ENCODE data around the gene HAAO. TPM values are rescaled to one million over a fixed set of nuclear protein-coding genes. Genes with fewer than 3 reads are reported as not detected.
A peak's percentile ranks its signal among the peaks of the same experiment; 100 is the strongest.

The HAAO gene
- total and polyA plus RNA-seq, 2 of the 13 experiments (the other 11 are each of a cell fraction or from before 2014, with no cell fraction given), result 36.1 to 42.7 TPM

DNA sequence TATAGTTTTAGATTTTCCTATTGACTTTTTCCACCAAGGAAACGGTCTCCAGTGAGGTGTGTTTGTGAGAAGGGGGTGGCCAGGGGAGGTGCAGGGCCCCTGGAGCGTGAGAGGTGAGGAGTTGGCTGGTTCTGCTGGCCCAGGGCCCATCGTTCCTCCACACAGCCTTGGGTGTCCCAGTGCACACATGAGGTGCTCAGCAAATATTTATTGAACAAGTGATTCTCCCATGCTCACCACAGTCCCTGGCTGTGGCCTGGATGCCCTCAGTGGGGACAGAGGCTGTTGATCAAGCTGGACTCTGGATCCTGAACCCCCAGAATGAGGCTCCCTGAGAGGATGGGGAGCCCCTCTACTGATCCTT, 5.0 kb downstream of the HAAO start (continued):
- TF ChIP-seq KDM5B (CRISPR knock-in tag; IDR thresholded peaks at IDR 0.05; ENCODE audit: borderline replicate concordance) (0 out of 2 replicates have a peak, but pooled peaks have one; percentile 48), ZNF501 (CRISPR knock-in tag; IDR thresholded peaks at IDR 0.05) (no peak), ZNF460 (CRISPR knock-in tag; IDR thresholded peaks at IDR 0.05; ENCODE audit: borderline replicate concordance) (no peak), CCDC6 (CRISPR knock-in tag; IDR thresholded peaks at IDR 0.05) (no peak), TOPORS (CRISPR knock-in tag; IDR thresholded peaks at IDR 0.05) (no peak), MEIS1 (CRISPR knock-in tag; IDR thresholded peaks at IDR 0.05; ENCODE audit: borderline replicate concordance) (no peak), RCOR2 (CRISPR knock-in tag; IDR thresholded peaks at IDR 0.05) (0 out of 2 replicates have a peak, but pooled peaks have one; percentile 30), ZNF687 (CRISPR knock-in tag; IDR thresholded peaks at IDR 0.05) (peak; percentile 62), MED1 (CRISPR knock-in tag; IDR thresholded peaks at IDR 0.05) (peak; percentile 32; the same call in 1 of the 2 replicates), GATA4 (IDR thresholded peaks at IDR 0.05; ENCODE audit: borderline replicate concordance, low read depth) (no peak), KLF13 (CRISPR knock-in tag; IDR thresholded peaks at IDR 0.05) (no peak), PHF21A (CRISPR knock-in tag; IDR thresholded peaks at IDR 0.05) (0 out of 2 replicates have a peak, but pooled peaks have one; percentile 17), HOXA7 (CRISPR knock-in tag; IDR thresholded peaks at IDR 0.05) (no peak), ZNF24 (IDR thresholded peaks at IDR 0.05) (peak; percentile 87; the same call in 1 of the 2 replicates), ZSCAN25 (CRISPR knock-in tag; IDR thresholded peaks at IDR 0.05) (peak; percentile 47; the same call in 1 of the 2 replicates), ZNF263 (CRISPR knock-in tag; IDR thresholded peaks at IDR 0.05) (peak; percentile 65), CBX5 (CRISPR knock-in tag; IDR thresholded peaks at IDR 0.05; ENCODE audit: borderline replicate concordance) (no peak), ZNF124 (CRISPR knock-in tag; IDR thresholded peaks at IDR 0.05) (no peak), ZMYM2 (CRISPR knock-in tag; IDR thresholded peaks at IDR 0.05) (0 out of 2 replicates have a peak, but pooled peaks have one; percentile 62), HNRNPL (IDR thresholded peaks at IDR 0.05; ENCODE audit: low read depth, low read length) (0 out of 2 replicates have a peak, but pooled peaks have one; percentile 4), FOXA3 (CRISPR knock-in tag; IDR thresholded peaks at IDR 0.05) (peak; percentile 38; the same call in 1 of the 2 replicates), ZFY (CRISPR knock-in tag; IDR thresholded peaks at IDR 0.05) (peak; percentile 27; the same call in 1 of the 2 replicates), ZNF296 (CRISPR knock-in tag; conservative IDR thresholded peaks at IDR 0.05) (no peak), XRCC5 (optimal IDR thresholded peaks at IDR 0.05; ENCODE audit: low read length) (no peak)
- TF ChIP-seq, protein P1, sequence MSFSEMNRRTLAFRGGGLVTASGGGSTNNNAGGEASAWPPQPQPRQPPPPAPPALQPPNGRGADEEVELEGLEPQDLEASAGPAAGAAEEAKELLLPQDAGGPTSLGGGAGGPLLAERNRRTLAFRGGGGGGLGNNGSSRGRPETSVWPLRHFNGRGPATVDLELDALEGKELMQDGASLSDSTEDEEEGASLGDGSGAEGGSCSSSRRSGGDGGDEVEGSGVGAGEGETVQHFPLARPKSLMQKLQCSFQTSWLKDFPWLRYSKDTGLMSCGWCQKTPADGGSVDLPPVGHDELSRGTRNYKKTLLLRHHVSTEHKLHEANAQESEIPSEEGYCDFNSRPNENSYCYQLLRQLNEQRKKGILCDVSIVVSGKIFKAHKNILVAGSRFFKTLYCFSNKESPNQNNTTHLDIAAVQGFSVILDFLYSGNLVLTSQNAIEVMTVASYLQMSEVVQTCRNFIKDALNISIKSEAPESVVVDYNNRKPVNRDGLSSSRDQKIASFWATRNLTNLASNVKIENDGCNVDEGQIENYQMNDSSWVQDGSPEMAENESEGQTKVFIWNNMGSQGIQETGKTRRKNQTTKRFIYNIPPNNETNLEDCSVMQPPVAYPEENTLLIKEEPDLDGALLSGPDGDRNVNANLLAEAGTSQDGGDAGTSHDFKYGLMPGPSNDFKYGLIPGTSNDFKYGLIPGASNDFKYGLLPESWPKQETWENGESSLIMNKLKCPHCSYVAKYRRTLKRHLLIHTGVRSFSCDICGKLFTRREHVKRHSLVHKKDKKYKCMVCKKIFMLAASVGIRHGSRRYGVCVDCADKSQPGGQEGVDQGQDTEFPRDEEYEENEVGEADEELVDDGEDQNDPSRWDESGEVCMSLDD (CRISPR knock-in tag; IDR thresholded peaks at IDR 0.05; ENCODE audit: borderline replicate concordance), result peak; percentile 91
